T-cell (primary cell): Measurements from ENCODE around the gene ASAP2. TPM values are rescaled to one million over a fixed set of nuclear protein-coding genes. Genes with fewer than 3 reads are reported as not detected.
A peak's percentile ranks its signal among the peaks of the same experiment; 100 is the strongest.

Experiments used
- ATAC-seq, 4 experiments: fragments of 200-7000 bp in 3 of 4; fragments of 150-1000 bp in 1 of 4; cut with Tn5 transposase; replicated peaks in 1 of 4; 1 replicate in 3 of 4; 2 replicates in 1 of 4; pipeline ENCODE4 v1.10.0; 2021; ENCODE audit warnings: moderate library complexity in 3 of 4, mild to moderate bottlenecking in 2 of 4, moderate number of reproducible peaks in 1 of 4
- CTCF ChIA-PET, 2 donors: fragments of 300-600 bp; sonication (Branson Sonifier 250); formaldehyde crosslinking; loops; one replicate each; lab custom pipeline; 2022; ENCODE audit warnings: antibody characterized with exemption in 2 of 2; lab: Charles Lee
- POLR2A ChIA-PET, 2 donors: fragments of 300-600 bp; sonication (Branson Sonifier 250); formaldehyde crosslinking; loops; one replicate each; lab custom pipeline; 2022; ENCODE audit warnings: antibody characterized with exemption in 2 of 2; lab: Charles Lee
- DNase-seq, 35 experiments: peaks; one replicate each; pipeline versions ENCODE4 v3.0.0 to v3.0.0-alpha.2; 2013 to 2023
- H3K27ac ChIP-seq: one replicate; pipeline ENCODE4 v1.5.1; 2013; ENCODE audit warnings: low read length
- H3K27me3 ChIP-seq, 2 experiments: replicated peaks in 1 of 2; 1 replicate in 1 of 2; 2 replicates in 1 of 2; pipeline versions ENCODE4 v1.6.1 to v1.7.0; 2013; ENCODE audit warnings: low read length in 1 of 2, mixed read lengths in 1 of 2; ENCODE audit not compliant: control insufficient read depth in 2 of 2, insufficient read depth in 2 of 2; ENCODE audit errors: extremely low read depth in 1 of 2
- H3K36me3 ChIP-seq, 2 donors: 1 replicate in 1 of 2; 2 replicates in 1 of 2; pipeline versions ENCODE4 v1.6.1 to v1.7.0; 2013; ENCODE audit warnings: low read length in 1 of 2; ENCODE audit not compliant: control insufficient read depth in 2 of 2, insufficient read depth in 1 of 2; ENCODE audit errors: extremely low read depth in 1 of 2
- H3K4me1 ChIP-seq, 2 experiments: 1 replicate in 1 of 2; 2 replicates in 1 of 2; pipeline versions ENCODE4 v1.6.1 to v1.7.0; 2013; ENCODE audit warnings: low read length in 2 of 2, mixed read lengths in 1 of 2; ENCODE audit not compliant: insufficient read depth in 2 of 2, control insufficient read depth in 1 of 2; ENCODE audit errors: extremely low read depth in 1 of 2
- H3K4me3 ChIP-seq, 2 donors: 1 replicate in 1 of 2; 2 replicates in 1 of 2; pipeline versions ENCODE4 v1.5.1 to v1.7.0; 2013; ENCODE audit warnings: mild to moderate bottlenecking in 2 of 2, low read length in 1 of 2, moderate library complexity in 1 of 2; ENCODE audit not compliant: control insufficient read depth in 1 of 2; ENCODE audit errors: extremely low read depth in 1 of 2
- H3K9me3 ChIP-seq: 2 replicates; pipeline ENCODE4 v1.7.0; 2013
- H3K27ac Mint-ChIP-seq, 2 donors: one replicate each; pipeline ENCODE4 v1.8.0; 2020 to 2021; ENCODE audit warnings: mild to moderate bottlenecking in 2 of 2, mixed read lengths in 2 of 2
- H3K27me3 Mint-ChIP-seq, 2 donors: one replicate each; pipeline ENCODE4 v1.8.0; 2021 to 2022; ENCODE audit warnings: mixed read lengths in 2 of 2
- H3K36me3 Mint-ChIP-seq: one replicate; pipeline ENCODE4 v1.8.0; 2021; ENCODE audit warnings: mixed read lengths
- H3K4me1 Mint-ChIP-seq, 3 donors: one replicate each; pipeline ENCODE4 v1.8.0; 2020 to 2022; ENCODE audit warnings: mixed read lengths in 3 of 3, mild to moderate bottlenecking in 1 of 3
- H3K4me3 Mint-ChIP-seq, 3 donors: one replicate each; pipeline ENCODE4 v1.8.0; 2020 to 2022; ENCODE audit warnings: mild to moderate bottlenecking in 3 of 3, mixed read lengths in 3 of 3, moderate library complexity in 3 of 3
- H3K9me3 Mint-ChIP-seq, 3 donors: one replicate each; pipeline ENCODE4 v1.8.0; 2020 to 2022; ENCODE audit warnings: mixed read lengths in 3 of 3
- WGBS: methylation state at CpG from one replicate; pipeline ENCODE4 v1.1.5; 2013; ENCODE audit warnings: missing lambda C conversion rate; ENCODE audit not compliant: insufficient coverage; 5-methylcytosine and 5-hydroxymethylcytosine counted together
- total RNA-seq, 35 experiments: library from RNA in 6 of 35; stranded (reverse) in 6 of 35; fragments of 120-200 nt in 1 of 35; gene quantifications; one replicate each; pipeline versions ENCODE4 v1.2.1 to v1.2.4 and lab custom pipeline; 2013 to 2026

Gene ASAP2
- total RNA-seq, 5 donors from 2014 or later (not counting 1 experiment from before 2014, with no cell fraction given): 0.10 to 0.38 (median 0.27) TPM; not detected in 1

DNA sequence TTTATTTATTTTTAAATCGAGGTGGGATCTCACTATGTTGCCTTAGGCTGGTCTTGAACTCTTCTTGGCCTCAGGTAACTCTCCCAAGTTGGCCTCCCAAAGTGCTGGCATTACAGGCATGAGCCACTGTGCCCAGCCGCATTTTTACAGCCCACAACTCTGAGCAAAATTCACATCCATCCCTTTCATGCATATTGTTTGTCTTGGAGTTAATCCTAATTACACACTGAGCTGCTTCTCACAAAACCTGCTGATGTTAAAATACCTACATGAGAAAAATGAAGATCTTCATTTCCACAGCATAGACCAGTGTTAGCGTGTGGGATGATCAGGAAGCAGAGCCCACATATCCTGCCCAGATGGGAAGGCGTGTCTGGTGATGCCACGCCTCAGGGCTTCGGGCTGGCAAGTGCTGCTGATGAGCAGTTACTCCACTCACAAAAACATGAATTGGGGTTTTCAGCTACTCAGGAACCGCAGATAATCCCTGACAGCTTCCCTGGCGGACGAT, 202.1 kb downstream of the ASAP2 start:
- Histone ChIP-seq H3K9me3 (no peaks in the 10 kb centered on the region), H3K4me1 (no peaks in the 10 kb centered on the region), H3K4me3 (no peak overlapping the region), H3K27me3 (no peaks in the 10 kb centered on the region), H3K36me3 (peaks cover 4 to 56% of the 10 kb centered on the region in 2 donors), H3K27ac (no peak overlapping the region)
- Mint-ChIP-seq H3K27ac (no peak overlapping the region), H3K36me3 (peaks cover 39% of the 10 kb centered on the region), H3K4me1 (no peaks in the 10 kb centered on the region), H3K27me3 (no peaks in the 10 kb centered on the region), H3K9me3 (no peaks in the 10 kb centered on the region), H3K4me3 (no peak overlapping the region)
- 95% methylated on average over 8 of the region's 9 CpGs for WGBS
- CTCF ChIA-PET: no interaction called here
- ATAC-seq (no peak), DNase-seq (no peak)
- POLR2A ChIA-PET: no interaction called here

DNA sequence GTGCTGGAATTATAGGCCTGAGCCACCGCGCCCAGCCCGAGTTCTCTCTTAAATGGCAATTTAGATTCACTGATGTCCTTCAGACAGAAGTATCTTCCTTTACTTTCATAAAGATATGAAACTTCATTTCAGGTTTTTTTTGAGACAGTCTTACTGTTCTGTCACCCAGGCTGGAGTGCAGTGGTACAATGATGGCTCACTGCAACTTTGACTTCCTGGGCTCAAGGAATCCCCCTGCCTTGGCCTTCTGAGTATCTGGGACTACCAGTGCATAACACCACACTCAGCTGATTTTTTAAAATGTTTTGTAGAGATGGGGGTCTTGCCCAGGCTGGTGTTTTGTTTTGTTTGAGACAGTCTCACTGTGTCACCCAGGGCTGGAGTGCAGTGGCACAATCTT, 203.5 kb downstream of the ASAP2 start:
- Mint-ChIP-seq H3K4me3 (no peak overlapping the region), H3K9me3 (no peaks in the 10 kb centered on the region)
- no peak overlapping the region for H3K27ac ChIP-seq

DNA sequence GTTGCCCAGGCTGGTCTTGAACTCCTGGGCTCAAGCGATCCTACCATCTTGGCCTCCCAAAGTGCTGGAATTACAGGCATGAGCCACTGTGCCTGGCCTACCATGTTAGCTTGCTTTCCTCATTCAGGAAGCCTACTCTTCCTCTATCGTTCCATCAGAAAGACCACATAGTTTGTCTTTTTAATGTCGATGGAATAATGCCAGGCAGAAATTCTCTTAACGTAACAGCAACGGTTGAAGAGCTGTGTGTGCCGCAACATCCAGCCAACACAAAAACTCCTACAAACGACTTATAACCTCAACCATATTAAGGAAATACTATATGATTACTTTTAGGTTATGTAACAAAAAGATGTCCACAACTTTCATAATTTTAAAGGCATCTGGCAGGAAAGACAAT, 206.2 kb downstream of the ASAP2 start:
- CTCF ChIA-PET: no interaction called here
- H3K27me3 Mint-ChIP-seq: no peaks in the 10 kb centered on the region
- no peak overlapping the region for H3K27ac ChIP-seq
- H3K4me1 ChIP-seq: peaks cover 0 to 9% of the 10 kb centered on the region in 2 experiments
- ATAC-seq: no peak
- DNase-seq: no peak
- 100% methylated on average over 1 of the region's 7 CpGs for whole genome bisulfite sequencing
- no peak overlapping the region for H3K4me3 ChIP-seq
- no peak overlapping the region for H3K4me3 Mint-ChIP-seq
- H3K27ac Mint-ChIP-seq: no peak overlapping the region
- H3K9me3 Mint-ChIP-seq: no peaks in the 10 kb centered on the region
- no peaks in the 10 kb centered on the region for H3K9me3 ChIP-seq
- H3K36me3 ChIP-seq: peaks cover 9 to 38% of the 10 kb centered on the region in 2 donors
- peaks cover 39% of the 10 kb centered on the region for H3K36me3 Mint-ChIP-seq
- no peaks in the 10 kb centered on the region for H3K27me3 ChIP-seq
- POLR2A ChIA-PET: interaction anchor here in 1 of 2 donors (0.6 kb wide), 1 partner anchor 49 kb away, joined by 6 read pairs; no protein-coding TSS in a partner anchor
- H3K4me1 Mint-ChIP-seq: peaks cover 20 to 21% (median 21%) of the 10 kb centered on the region in 3 donors

More for the DNA sequence above, 203.5 kb downstream of the ASAP2 start:
- no peaks in the 10 kb centered on the region for H3K9me3 ChIP-seq
- ATAC-seq (no peak), DNase-seq (no peak)
- ChIA-PET POLR2A (no interaction called here), CTCF (no interaction called here)
- no peaks in the 10 kb centered on the region for H3K27me3 Mint-ChIP-seq
- peaks cover 4 to 56% of the 10 kb centered on the region in 2 donors for H3K36me3 ChIP-seq
- peaks cover 45% of the 10 kb centered on the region for H3K36me3 Mint-ChIP-seq
- WGBS: 100% methylated on average over 1 of the region's 3 CpGs
- no peak overlapping the region for H3K27ac Mint-ChIP-seq
- H3K4me1 ChIP-seq: no peaks in the 10 kb centered on the region
- no peak overlapping the region for H3K4me3 ChIP-seq
- peaks cover 6 to 9% (median 9%) of the 10 kb centered on the region in 3 donors for H3K4me1 Mint-ChIP-seq
- H3K27me3 ChIP-seq: no peaks in the 10 kb centered on the region

DNA sequence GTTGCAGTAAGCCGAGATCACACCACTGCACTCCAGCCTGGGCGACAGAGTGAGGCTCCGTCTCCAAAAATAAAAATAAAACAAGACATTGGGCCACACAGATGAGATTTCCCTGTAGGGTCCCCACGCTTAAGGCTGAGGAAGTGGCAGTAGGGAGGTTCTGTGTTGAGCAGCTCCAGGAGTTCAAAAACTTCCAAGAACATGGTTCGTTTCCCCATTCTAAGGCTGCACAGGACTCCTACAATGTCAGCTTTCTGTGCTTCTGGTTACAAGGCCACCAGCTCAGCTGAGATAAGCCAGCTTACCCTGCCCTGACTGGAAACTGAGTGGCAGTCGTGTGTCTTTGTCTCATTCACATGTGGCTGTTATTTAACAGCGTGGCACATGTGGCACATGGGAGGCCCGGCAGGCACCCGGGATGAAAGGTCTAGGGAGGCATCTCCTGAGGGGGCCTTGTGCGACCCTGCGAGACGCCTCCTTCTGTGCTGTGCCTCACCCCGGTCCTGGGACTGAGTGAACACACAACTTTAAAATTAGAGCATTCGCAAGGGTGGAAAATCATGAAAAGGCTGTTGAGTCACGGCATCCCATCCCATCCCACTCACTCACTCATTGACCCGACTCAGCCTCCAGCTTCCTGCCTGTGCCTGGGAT, 209.0 kb downstream of the ASAP2 start:
- peaks cover 40% of the 10 kb centered on the region for H3K36me3 Mint-ChIP-seq
- no peaks in the 10 kb centered on the region for H3K9me3 Mint-ChIP-seq
- ATAC-seq: no peak
- H3K27ac ChIP-seq: no peak overlapping the region
- H3K4me3 Mint-ChIP-seq: no peak overlapping the region
- ChIA-PET POLR2A (no interaction called here), CTCF (interaction anchor here in 1 of 2 donors (0.6 kb wide), 1 partner anchor 1694 kb away, joined by 3 read pairs; no protein-coding TSS in a partner anchor)
- H3K9me3 ChIP-seq: no peaks in the 10 kb centered on the region
- H3K27ac Mint-ChIP-seq: no peak overlapping the region
- no peaks in the 10 kb centered on the region for H3K27me3 ChIP-seq
- H3K4me1 Mint-ChIP-seq: peaks cover 34 to 43% (median 39%) of the 10 kb centered on the region in 3 donors
- peaks cover 0 to 13% of the 10 kb centered on the region in 2 experiments for H3K4me1 ChIP-seq
- DNase-seq: no peak
- H3K27me3 Mint-ChIP-seq: no peaks in the 10 kb centered on the region
- no peak overlapping the region for H3K4me3 ChIP-seq
- H3K36me3 ChIP-seq: peaks cover 5 to 27% of the 10 kb centered on the region in 2 donors
- 91% methylated on average over 15 of the region's 16 CpGs for WGBS

DNA sequence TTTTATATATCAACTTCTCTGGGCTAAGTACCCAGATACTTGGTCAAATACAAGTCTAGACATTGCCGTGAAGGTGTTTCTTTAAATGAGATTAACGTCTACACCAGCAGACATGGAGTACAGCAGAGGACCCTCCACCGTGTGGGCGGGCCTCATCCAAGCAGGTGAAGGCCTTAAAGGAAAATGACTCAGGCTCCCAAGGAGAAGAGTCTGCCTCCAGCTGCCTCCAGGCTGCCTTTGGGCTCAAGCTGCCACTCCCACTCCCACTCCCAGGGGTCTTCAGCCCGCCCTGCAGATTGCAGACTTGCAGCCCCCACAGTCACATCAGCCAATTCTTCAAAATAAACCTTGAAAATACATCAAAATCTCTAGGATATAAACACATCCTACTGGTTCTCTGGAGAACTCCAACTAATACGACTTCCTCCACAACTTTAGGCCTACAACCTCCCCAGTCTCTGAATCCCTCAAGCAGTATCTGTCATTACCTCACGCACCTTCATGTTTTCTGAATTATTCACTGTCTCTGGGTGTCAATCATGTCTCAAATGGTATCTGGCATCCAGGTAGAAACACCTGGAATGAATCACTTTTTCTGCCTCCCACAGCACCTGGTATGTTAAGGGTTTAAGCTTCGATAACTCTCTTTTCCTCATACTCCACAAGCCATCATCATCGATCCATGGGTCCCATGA, 209.8 kb downstream of the ASAP2 start:
- no peaks in the 10 kb centered on the region for H3K27me3 ChIP-seq
- CTCF ChIA-PET: no interaction called here
- POLR2A ChIA-PET: no interaction called here
- Mint-ChIP-seq H3K4me1 (peaks cover 36 to 48% (median 42%) of the 10 kb centered on the region in 3 donors), H3K27me3 (no peaks in the 10 kb centered on the region), H3K36me3 (peaks cover 35% of the 10 kb centered on the region), H3K27ac (peak overlapping the region; percentile 53 to 64), H3K9me3 (no peaks in the 10 kb centered on the region), H3K4me3 (no peak overlapping the region)
- no peaks in the 10 kb centered on the region for H3K9me3 ChIP-seq
- DNase-seq: no peak
- no peak overlapping the region for H3K27ac ChIP-seq
- H3K4me1 ChIP-seq: peaks cover 0 to 13% of the 10 kb centered on the region in 2 experiments
- ATAC-seq: no peak
- 98% methylated on average over 9 of the region's 9 CpGs for WGBS
- no peak overlapping the region for H3K4me3 ChIP-seq
- peaks cover 5 to 21% of the 10 kb centered on the region in 2 donors for H3K36me3 ChIP-seq

DNA sequence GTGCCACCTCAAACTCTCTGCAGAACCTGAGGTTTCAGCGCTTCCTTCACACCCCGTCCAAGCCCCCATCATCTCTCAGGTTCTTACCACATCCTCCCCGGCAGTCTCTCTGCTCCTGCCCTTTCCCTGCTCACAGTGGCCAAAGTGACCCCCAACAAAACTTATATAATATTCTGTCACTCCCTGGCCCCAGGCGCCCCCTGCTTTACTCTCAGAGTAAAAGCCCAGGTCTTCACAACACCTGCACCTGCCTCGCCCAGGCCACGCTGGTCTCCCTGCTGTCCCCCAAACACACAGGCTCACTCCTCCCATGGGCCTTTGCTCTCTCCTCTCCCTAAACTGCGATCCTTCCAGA, 210.3 kb downstream of the ASAP2 start:
- Histone ChIP-seq H3K36me3 (peaks cover 5 to 19% of the 10 kb centered on the region in 2 donors), H3K4me1 (peaks cover 0 to 17% of the 10 kb centered on the region in 2 experiments), H3K4me3 (no peak overlapping the region), H3K9me3 (no peaks in the 10 kb centered on the region), H3K27ac (no peak overlapping the region), H3K27me3 (no peaks in the 10 kb centered on the region)
- H3K4me1 Mint-ChIP-seq: peaks cover 40 to 52% (median 47%) of the 10 kb centered on the region in 3 donors
- H3K27me3 Mint-ChIP-seq: no peaks in the 10 kb centered on the region
- H3K36me3 Mint-ChIP-seq: peaks cover 33% of the 10 kb centered on the region
- H3K9me3 Mint-ChIP-seq: no peaks in the 10 kb centered on the region
- CTCF ChIA-PET: no interaction called here
- H3K27ac Mint-ChIP-seq: peak overlapping the region; percentile 53 to 64
- POLR2A ChIA-PET: no interaction called here
- ATAC-seq (no peak), DNase-seq (no peak)
- WGBS: 71% methylated on average over 7 of the region's 7 CpGs
- H3K4me3 Mint-ChIP-seq: no peak overlapping the region
